ENCODE data around the gene TEKTIP1. TPM values are rescaled to one million over a fixed set of nuclear protein-coding genes. Genes with fewer than 3 reads are reported as not detected.

Gene TEKTIP1
- total RNA-seq, 4 donors from 2014 or later, result 1.2 to 3.3 (median 1.9) TPM; not detected in 1

DNA sequence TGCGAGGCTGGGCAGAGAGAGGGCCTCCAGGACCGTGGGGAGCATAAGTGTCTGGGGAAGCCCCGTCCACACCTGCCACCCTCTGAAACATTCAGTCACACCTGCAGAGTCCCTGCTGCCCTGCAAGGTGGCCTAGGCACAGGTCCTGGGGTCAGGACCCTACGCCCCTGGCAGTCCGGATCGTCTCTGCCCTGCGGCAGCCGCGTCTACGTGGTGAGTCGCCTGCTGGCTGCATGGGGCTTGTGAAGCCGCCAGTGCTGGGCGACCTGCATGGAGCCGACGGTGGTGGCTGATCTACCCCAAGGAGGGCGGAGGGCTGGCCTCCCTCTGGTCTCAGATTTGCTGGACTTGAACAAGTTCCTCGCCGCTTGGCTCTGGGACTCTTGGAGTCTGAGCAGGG lies 19.8 kb upstream of the TEKTIP1 start:
- no peak for TF ChIP-seq CTCF (IDR thresholded peaks at IDR 0.05)
- H3K4me1 ChIP-seq, result peaks cover 0 to 9% of the 10 kb centered on the region in 2 donors
- no peak for DNase-seq
- intact Hi-C loops (cut with DNase I), result no loop called here
- H3K9me3 ChIP-seq, result no peaks in the 10 kb centered on the region
- WGBS, 2 donors, result 87 to 89% methylated on average over 3 to 10 of the region's 18 CpGs
- peaks cover 7 to 12% of the 10 kb centered on the region in 2 donors for H3K36me3 ChIP-seq
- no peak overlapping the region for H3K27ac ChIP-seq
- H3K27me3 ChIP-seq, result no peaks in the 10 kb centered on the region
- no peak overlapping the region for H3K4me3 ChIP-seq (replicated peaks in 1 of 3)

DNA sequence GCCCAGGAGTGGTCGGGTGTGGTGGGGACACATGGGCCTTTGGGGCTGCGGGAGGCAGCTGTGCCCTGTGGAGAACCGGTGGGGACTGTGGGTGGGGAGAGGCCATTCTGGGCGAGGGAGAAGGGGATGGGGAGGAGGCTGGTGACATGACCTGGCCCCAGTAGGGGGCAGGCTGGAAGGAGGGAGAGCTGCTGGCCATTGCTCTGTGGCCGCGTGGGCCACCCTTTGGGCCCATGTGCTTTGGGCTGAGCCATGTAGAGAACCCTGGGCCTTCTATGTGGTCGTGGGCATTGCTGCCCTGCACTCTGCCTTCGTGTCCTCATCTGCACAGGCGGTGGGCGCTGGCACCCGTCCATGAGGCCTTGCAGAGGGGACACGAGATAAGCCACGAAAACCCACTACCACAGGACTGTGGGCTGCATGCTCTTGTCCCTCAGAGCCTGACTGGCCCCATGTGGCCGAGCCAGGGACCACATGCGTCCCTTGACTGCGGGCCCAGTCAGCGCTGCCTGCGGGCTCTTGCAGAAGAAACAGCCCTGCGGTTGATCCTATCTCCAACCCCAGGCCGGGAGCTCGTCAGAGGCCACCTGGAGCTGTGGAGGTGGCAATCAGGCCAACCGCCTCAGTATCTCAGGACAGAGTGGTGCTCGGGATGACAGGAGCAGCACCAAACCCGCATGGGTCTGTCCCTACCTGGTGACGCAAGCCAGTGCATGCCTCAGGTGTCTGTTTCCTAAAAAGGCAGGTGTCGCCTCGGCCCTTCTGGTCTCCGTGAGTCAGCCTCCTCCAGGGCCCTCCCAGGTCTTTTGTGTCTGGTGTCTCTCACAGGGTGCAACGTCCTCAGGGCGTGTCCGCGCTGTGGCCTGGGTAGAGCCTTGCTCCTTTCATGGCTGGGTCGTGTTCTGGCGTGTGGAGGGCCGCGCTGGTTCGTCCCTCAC lies 18.5 kb upstream of the TEKTIP1 start:
- Histone ChIP-seq H3K27me3 (no peaks in the 10 kb centered on the region), H3K4me1 (peaks cover 0 to 9% of the 10 kb centered on the region in 2 donors), H3K36me3 (peaks cover 9 to 18% of the 10 kb centered on the region in 2 donors), H3K4me3 (replicated peaks in 1 of 3) (no peak overlapping the region), H3K27ac (no peak overlapping the region), H3K9me3 (no peaks in the 10 kb centered on the region)
- intact Hi-C loops (cut with DNase I), result no loop called here
- TF ChIP-seq POLR2A (IDR thresholded peaks at IDR 0.05), result no peak
- no peak for TF ChIP-seq CTCF (IDR thresholded peaks at IDR 0.05)
- 91 to 96% methylated on average over 13 to 21 of the region's 37 CpGs for WGBS, 2 donors
- no peak for DNase-seq

GRCh38 chr19:3521104-3521445 lies 17.9 kb upstream of the TEKTIP1 start:
- no peaks in the 10 kb centered on the region for H3K9me3 ChIP-seq
- no peak overlapping the region for H3K4me3 ChIP-seq (replicated peaks in 1 of 3)
- no peak for DNase-seq
- WGBS, 2 donors, result 89 to 91% methylated on average over 7 of the region's 7 CpGs
- no peaks in the 10 kb centered on the region for H3K27me3 ChIP-seq
- H3K27ac ChIP-seq, result no peak overlapping the region
- intact Hi-C loops (cut with DNase I), result no loop called here
- TF ChIP-seq CTCF (IDR thresholded peaks at IDR 0.05) (no peak), POLR2A (IDR thresholded peaks at IDR 0.05) (no peak)
- H3K4me1 ChIP-seq, result peaks cover 0 to 9% of the 10 kb centered on the region in 2 donors
- H3K36me3 ChIP-seq, result peaks cover 13 to 20% of the 10 kb centered on the region in 2 donors

DNA sequence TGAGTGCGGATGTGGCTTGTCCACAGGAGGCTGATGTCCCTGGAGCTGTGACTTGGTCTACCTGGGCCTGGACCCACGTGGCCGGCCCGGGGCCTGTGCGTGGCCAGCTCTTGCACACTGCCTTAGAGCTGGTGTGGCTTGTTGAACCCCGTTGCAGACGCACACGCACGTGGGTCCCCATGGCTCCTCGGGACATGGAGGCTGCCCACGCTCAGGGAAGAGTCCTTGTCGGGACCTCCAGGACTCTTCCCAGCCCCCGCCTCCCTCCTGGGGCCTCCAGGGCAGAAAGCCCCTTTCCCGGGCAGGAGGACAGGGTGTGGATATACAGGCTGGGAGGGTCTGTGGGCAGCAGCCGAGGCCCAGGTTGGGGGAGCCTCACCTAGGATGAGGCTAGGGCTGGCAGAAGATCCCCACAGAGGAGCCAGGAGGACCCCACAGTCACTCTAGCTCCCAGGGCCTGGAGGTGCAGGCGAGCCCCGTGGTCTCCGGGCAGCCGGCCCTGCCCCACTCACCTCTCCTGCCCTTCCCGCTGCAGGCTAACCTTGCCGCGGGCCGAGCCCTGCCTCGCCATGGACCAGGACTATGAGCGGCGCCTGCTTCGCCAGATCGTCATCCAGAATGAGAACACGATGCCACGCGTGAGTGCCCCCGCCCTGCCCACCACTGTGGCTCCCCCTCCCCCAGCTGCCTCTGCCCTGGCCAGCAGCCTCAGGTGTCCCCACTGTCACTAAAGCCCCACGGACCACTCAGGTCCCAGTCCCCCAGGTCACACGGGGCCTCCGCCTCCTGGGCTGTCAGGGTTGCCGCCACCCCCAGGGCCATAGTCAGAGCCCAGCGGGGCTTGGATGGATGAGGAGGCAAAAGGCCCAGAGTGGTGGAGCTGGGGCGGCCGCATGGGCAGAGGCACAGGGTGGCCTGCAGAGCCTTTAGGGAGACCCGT lies 16.3 kb upstream of the TEKTIP1 start:
- Histone ChIP-seq H3K27ac (no peak overlapping the region), H3K36me3 (peaks cover 29 to 36% of the 10 kb centered on the region in 2 donors), H3K4me1 (peaks cover 0 to 9% of the 10 kb centered on the region in 2 donors), H3K4me3 (replicated peaks in 1 of 3) (no peak overlapping the region), H3K27me3 (no peaks in the 10 kb centered on the region), H3K9me3 (no peaks in the 10 kb centered on the region)
- WGBS, 2 donors, result 91 to 95% methylated on average over 20 to 35 of the region's 40 CpGs
- no peak for TF ChIP-seq CTCF (IDR thresholded peaks at IDR 0.05)
- TF ChIP-seq POLR2A (IDR thresholded peaks at IDR 0.05), result no peak
- DNase-seq, result no peak
- intact Hi-C loops (cut with DNase I), result no loop called here
